Measurements from ENCODE around the gene IGFL4. TPM values are rescaled to one million over a fixed set of nuclear protein-coding genes. Genes with fewer than 3 reads are reported as not detected.

The IGFL4 gene
- total RNA-seq, 1 donor from 2014 or later = 2.3 TPM

DNA sequence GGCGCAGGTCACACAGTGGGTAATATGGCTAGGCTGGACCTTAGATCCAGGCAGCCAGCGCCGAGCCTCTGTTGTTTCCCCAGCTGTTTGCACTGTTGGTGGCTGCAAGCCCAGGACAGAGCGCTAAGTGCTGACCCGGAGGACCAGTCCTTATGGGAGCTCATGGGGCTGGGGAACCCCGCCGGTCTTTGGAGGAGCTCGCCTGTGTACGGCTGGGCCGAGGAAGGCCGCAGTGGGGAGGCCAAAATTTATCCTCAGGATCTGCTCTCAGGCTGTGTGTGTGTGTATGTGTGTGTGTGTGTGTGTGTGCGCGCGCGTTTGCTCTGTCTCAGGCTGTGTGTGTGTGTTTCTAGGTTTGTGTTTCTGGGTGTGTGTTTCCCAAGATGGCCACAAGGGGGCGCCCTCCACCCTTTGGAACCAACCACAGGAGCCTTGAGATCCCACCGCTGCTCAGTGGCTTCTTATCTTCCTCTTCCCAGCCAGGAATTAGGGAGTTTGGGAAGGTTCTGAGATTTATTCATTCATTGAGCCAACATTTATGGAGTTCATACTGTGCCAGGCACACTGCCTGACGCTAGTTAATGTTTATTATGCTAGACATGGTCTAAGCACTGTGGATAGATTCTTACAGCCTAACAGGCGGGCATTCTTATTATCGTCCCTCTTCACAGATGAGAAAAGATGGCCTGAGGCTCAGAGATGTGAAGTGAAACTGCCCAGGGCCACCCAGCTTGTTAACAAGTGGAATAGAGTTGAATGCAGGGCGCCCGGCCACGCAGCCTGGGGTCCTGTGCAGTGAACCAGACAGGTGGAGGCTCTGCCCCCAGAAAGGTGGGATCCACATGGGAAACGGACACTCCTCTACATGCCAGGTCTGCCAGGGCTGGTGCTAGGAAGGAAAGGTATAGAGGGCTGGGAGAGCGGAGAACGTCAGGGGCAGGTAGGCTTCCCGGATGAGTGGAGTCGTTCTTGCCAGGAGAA lies 31.0 kb downstream of the IGFL4 start:
- H3K27ac Mint-ChIP-seq (ENCODE audit: unreplicated experiment) = peak overlapping the region; percentile 66
- Histone ChIP-seq H3K4me2 (ENCODE audit: low read length) (no peak overlapping the region), H3K27me3 (ENCODE audit: insufficient read depth, low read length) (no peaks in the 10 kb centered on the region), H4K20me1 (ENCODE audit: insufficient read depth, low read length) (peaks cover 18% of the 10 kb centered on the region), H3K9ac (ENCODE audit: low read length) (no peak overlapping the region), H3K27ac (ENCODE audit: low read depth, low read length) (no peak overlapping the region), H3K36me3 (ENCODE audit: insufficient read depth, low read length) (no peaks in the 10 kb centered on the region), H3K4me3 (ENCODE audit: insufficient read depth, low read depth, low read length) (no peak overlapping the region), H3K9me3 (ENCODE audit: insufficient read depth, low read depth, low read length) (no peaks in the 10 kb centered on the region), H3K4me1 (ENCODE audit: insufficient read depth, low read length) (peaks cover 2% of the 10 kb centered on the region), H3K79me2 (ENCODE audit: insufficient read depth, low read length) (no peaks in the 10 kb centered on the region), H2AFZ (ENCODE audit: low read depth, low read length) (no peak overlapping the region)
- no peak for TF ChIP-seq EZH2 (IDR thresholded peaks at IDR 0.05; ENCODE audit: insufficient read depth, low read length)
- TF ChIP-seq, protein P1, sequence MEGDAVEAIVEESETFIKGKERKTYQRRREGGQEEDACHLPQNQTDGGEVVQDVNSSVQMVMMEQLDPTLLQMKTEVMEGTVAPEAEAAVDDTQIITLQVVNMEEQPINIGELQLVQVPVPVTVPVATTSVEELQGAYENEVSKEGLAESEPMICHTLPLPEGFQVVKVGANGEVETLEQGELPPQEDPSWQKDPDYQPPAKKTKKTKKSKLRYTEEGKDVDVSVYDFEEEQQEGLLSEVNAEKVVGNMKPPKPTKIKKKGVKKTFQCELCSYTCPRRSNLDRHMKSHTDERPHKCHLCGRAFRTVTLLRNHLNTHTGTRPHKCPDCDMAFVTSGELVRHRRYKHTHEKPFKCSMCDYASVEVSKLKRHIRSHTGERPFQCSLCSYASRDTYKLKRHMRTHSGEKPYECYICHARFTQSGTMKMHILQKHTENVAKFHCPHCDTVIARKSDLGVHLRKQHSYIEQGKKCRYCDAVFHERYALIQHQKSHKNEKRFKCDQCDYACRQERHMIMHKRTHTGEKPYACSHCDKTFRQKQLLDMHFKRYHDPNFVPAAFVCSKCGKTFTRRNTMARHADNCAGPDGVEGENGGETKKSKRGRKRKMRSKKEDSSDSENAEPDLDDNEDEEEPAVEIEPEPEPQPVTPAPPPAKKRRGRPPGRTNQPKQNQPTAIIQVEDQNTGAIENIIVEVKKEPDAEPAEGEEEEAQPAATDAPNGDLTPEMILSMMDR (IDR thresholded peaks at IDR 0.05; ENCODE audit: insufficient read depth, low read depth, low read length) = peak; percentile 79
- peaks cover 9% of the 10 kb centered on the region for H3K36me3 Mint-ChIP-seq (ENCODE audit: low read depth, unreplicated experiment)
- peak; percentile 26 for FAIRE-seq
- peaks cover 4% of the 10 kb centered on the region for H3K4me1 Mint-ChIP-seq (ENCODE audit: low read depth, unreplicated experiment)
- H3K4me3 Mint-ChIP-seq (ENCODE audit: unreplicated experiment) = peak overlapping the region; percentile 73
- H3K27me3 Mint-ChIP-seq (ENCODE audit: low read depth, unreplicated experiment) = peaks cover 15% of the 10 kb centered on the region
- DNase-seq (ENCODE audit: low read depth) = peak; percentile 37
- H3K9me3 Mint-ChIP-seq (ENCODE audit: unreplicated experiment) = no peaks in the 10 kb centered on the region

DNA sequence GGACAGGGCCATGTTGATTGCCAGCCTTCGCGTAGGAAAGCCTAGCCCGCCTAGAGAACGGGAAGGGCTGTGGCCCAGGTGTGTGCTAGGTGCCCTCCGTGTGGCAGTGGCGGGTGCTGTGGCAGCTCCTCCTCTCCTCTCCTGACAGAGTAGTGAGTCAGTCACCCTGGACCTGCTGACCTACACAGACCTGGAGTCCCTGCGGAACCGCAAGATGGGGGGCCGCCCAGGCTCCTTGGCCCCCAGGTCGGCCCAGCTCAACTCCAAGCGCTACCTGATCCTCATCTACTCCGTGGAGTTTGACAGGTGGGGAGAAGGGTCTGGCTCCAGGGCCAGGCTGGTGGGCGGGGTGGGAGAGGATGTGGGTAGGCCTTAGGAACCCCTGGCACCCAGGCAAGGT lies 34.4 kb downstream of the IGFL4 start:
- Mint-ChIP-seq H3K27me3 (ENCODE audit: low read depth, unreplicated experiment) (peaks cover 9% of the 10 kb centered on the region), H3K4me3 (ENCODE audit: unreplicated experiment) (no peak overlapping the region), H3K36me3 (ENCODE audit: low read depth, unreplicated experiment) (peaks cover 9% of the 10 kb centered on the region), H3K4me1 (ENCODE audit: low read depth, unreplicated experiment) (no peaks in the 10 kb centered on the region), H3K27ac (ENCODE audit: unreplicated experiment) (no peak overlapping the region), H3K9me3 (ENCODE audit: unreplicated experiment) (no peaks in the 10 kb centered on the region)
- Histone ChIP-seq H4K20me1 (ENCODE audit: insufficient read depth, low read length) (peaks cover 19% of the 10 kb centered on the region), H3K9ac (ENCODE audit: low read length) (no peak overlapping the region), H3K27ac (ENCODE audit: low read depth, low read length) (no peak overlapping the region), H3K9me3 (ENCODE audit: insufficient read depth, low read depth, low read length) (no peaks in the 10 kb centered on the region), H3K79me2 (ENCODE audit: insufficient read depth, low read length) (no peaks in the 10 kb centered on the region), H3K4me1 (ENCODE audit: insufficient read depth, low read length) (no peaks in the 10 kb centered on the region), H3K27me3 (ENCODE audit: insufficient read depth, low read length) (no peaks in the 10 kb centered on the region), H3K4me2 (ENCODE audit: low read length) (no peak overlapping the region), H3K4me3 (ENCODE audit: insufficient read depth, low read depth, low read length) (no peak overlapping the region), H3K36me3 (ENCODE audit: insufficient read depth, low read length) (no peaks in the 10 kb centered on the region), H2AFZ (ENCODE audit: low read depth, low read length) (no peak overlapping the region)
- FAIRE-seq (no peak), DNase-seq (ENCODE audit: low read depth) (no peak)
- TF ChIP-seq EZH2 (IDR thresholded peaks at IDR 0.05; ENCODE audit: insufficient read depth, low read length) = no peak
- TF ChIP-seq, protein P1 (IDR thresholded peaks at IDR 0.05; ENCODE audit: insufficient read depth, low read depth, low read length) = no peak

Data from astrocyte (in vitro differentiated cells and primary cell).